GM12878 (cell line): ENCODE data around the gene PTPRN2. TPM values are rescaled to one million over a fixed set of nuclear protein-coding genes. Genes with fewer than 3 reads are reported as not detected.

Experiments used
- ATAC-seq: fragments of 200-7000 bp; cut with Tn5 transposase; 3 replicates; pipeline ENCODE4 v1.9.1; 2020; ENCODE audit warnings: mild to moderate bottlenecking, moderate library complexity
- BruUV-seq: library from RNA; stranded (reverse); fragments of 400-500 nt; replicated peaks from 2 replicates; lab custom pipeline; 2021; lab: Mats Ljungman, UMichigan
- CTCF ChIA-PET: fragments of 300-600 bp; sonication (Branson Sonifier 250); formaldehyde crosslinking; extraction: SDS; loops from one replicate; lab custom pipeline; 2021; ENCODE audit warnings: inconsistent platforms; lab: Yijun Ruan, JAX
- POLR2A ChIA-PET: fragments of 350-600 bp; formaldehyde crosslinking; extraction: SDS; loops from one replicate; lab custom pipeline; 2021; ENCODE audit warnings: inconsistent platforms; lab: Charles Lee
- RAD21 ChIA-PET: fragments of 300-600 bp; sonication (Branson Sonifier 250); formaldehyde crosslinking; loops from one replicate; lab custom pipeline; 2023; ENCODE audit warnings: antibody characterized with exemption; ENCODE audit not compliant: unreplicated experiment; lab: Charles Lee
- SMC1A ChIA-PET: fragments of 300-600 bp; sonication (Branson Sonifier 250); formaldehyde crosslinking; loops from one replicate; lab custom pipeline; 2023; ENCODE audit not compliant: unreplicated experiment, uncharacterized antibody; lab: Charles Lee
- DNase-seq: peaks from one replicate; pipeline ENCODE4 v3.0.0-alpha.2; 2011; ENCODE audit warnings: low read depth, low spot score
- FAIRE-seq: peaks from 3 replicates; lab custom pipeline; 2011; peaks lifted over from hg19 to GRCh38; lab: Jason Lieb, UNC
- H2AFZ ChIP-seq: 2 replicates; pipeline ENCODE4 v1.6.0; 2011; ENCODE audit warnings: low read depth, low read length, control low read depth; ENCODE audit not compliant: control insufficient read depth
- H3K27ac ChIP-seq: 2 replicates; pipeline ENCODE4 v1.5.1; 2011; ENCODE audit warnings: control low read depth; ENCODE audit not compliant: control insufficient read depth, insufficient read depth
- H3K27me3 ChIP-seq, 2 experiments: replicated peaks in 1 of 2; 2 replicates each; pipeline versions ENCODE4 v1.6.0 to v1.6.1; 2011; ENCODE audit warnings: low read length in 1 of 2; ENCODE audit not compliant: control insufficient read depth in 2 of 2, insufficient read depth in 2 of 2
- H3K36me3 ChIP-seq, 2 experiments: 2 replicates each; pipeline ENCODE4 v1.5.1; 2011; ENCODE audit warnings: low read length in 1 of 2; ENCODE audit not compliant: control insufficient read depth in 2 of 2, insufficient read depth in 2 of 2
- H3K4me1 ChIP-seq: 2 replicates; pipeline ENCODE4 v1.6.1; 2011; ENCODE audit warnings: mild to moderate bottlenecking, low read length, moderate library complexity, mixed read lengths; ENCODE audit not compliant: control insufficient read depth, insufficient read depth
- H3K4me2 ChIP-seq: 2 replicates; pipeline ENCODE4 v1.6.0; 2011; ENCODE audit warnings: control low read depth; ENCODE audit not compliant: control insufficient read depth, insufficient read depth
- H3K4me3 ChIP-seq: fragments of 200-600 bp; sonication (generic); 2 replicates; pipeline ENCODE4 v1.5.1; 2016
- H3K79me2 ChIP-seq: 2 replicates; pipeline ENCODE4 v1.6.0; 2011; ENCODE audit warnings: low read length; ENCODE audit not compliant: control insufficient read depth, insufficient read depth
- H3K9ac ChIP-seq: 2 replicates; pipeline ENCODE4 v1.8.0; 2011; ENCODE audit warnings: low read length, control low read depth, mixed read lengths; ENCODE audit not compliant: control insufficient read depth, insufficient read depth
- H3K9me3 ChIP-seq: replicated peaks from 3 replicates; pipeline ENCODE4 v1.5.1; 2011; ENCODE audit warnings: mild to moderate bottlenecking, low read length; ENCODE audit not compliant: control insufficient read depth, insufficient read depth
- H4K20me1 ChIP-seq: 2 replicates; pipeline ENCODE4 v1.6.0; 2011; ENCODE audit not compliant: control insufficient read depth, insufficient read depth
- CHD2 ChIP-seq: IDR thresholded peaks from 2 replicates; pipeline ENCODE4 v1.6.1; 2011; ENCODE audit warnings: low read depth, low read length, improper control_type of control experiment, borderline replicate concordance
- MTA3 ChIP-seq: IDR thresholded peaks from 2 replicates; pipeline ENCODE4 v1.6.1; 2012; ENCODE audit warnings: low read length, inconsistent platforms, borderline replicate concordance
- SMAD1 ChIP-seq: fragments of 450-650 bp; IDR thresholded peaks from 2 replicates; pipeline ENCODE4 v1.6.1; 2018; ENCODE audit warnings: mild to moderate bottlenecking, low read depth; ENCODE audit not compliant: partially characterized antibody
- SREBF1 ChIP-seq: IDR thresholded peaks from 2 replicates; pipeline ENCODE4 v1.6.1; 2012; ENCODE audit warnings: mild to moderate bottlenecking, low read length
- ZNF207 ChIP-seq: fragments of 450-650 bp; IDR thresholded peaks from 2 replicates; pipeline ENCODE4 v1.6.1; 2014; ENCODE audit warnings: antibody characterized with exemption, mild to moderate bottlenecking, borderline replicate concordance
- ZSCAN29 ChIP-seq: fragments of 450-650 bp; IDR thresholded peaks from 2 replicates; pipeline ENCODE4 v1.6.1; 2017; ENCODE audit warnings: mild to moderate bottlenecking, moderate library complexity
- WGBS: methylation state at CpG from one replicate; pipeline ENCODE4 v1.1.6; 2016; ENCODE audit warnings: low lambda C conversion rate; ENCODE audit not compliant: insufficient replicate concordance, insufficient coverage; ENCODE audit errors: missing lambda C conversion rate; 5-methylcytosine and 5-hydroxymethylcytosine counted together
- in situ Hi-C: fragments of 300-500 bp; cut with MboI; formaldehyde crosslinking; loops from 9 replicates; pipeline ENCODE4 v1.14.3; 2018; ENCODE audit warnings: mixed read lengths
- intact Hi-C: fragments of 100-400 bp; cut with micrococcal nuclease; formaldehyde crosslinking; loops from one replicate; pipeline ENCODE4 v1.14.2; 2022; ENCODE audit not compliant: unreplicated experiment
- polyA plus RNA-seq, 11 experiments: library from polyadenylated mRNA; depleted of rRNA in 4 of 11; unstranded in 6 of 11; stranded (reverse) in 5 of 11; fragments of >200 nt; fragmentation: Nextera tagmentation in 4 of 11; fragmentation: Illumina TruSeq in 1 of 11; extraction: Ambion mirVana in 4 of 11; extraction: Trizol in 1 of 11; gene quantifications; 1 replicate in 1 of 11; 2 replicates in 10 of 11; pipeline versions ENCODE4 v1.2.1 to v1.2.3, GENCODE V29; 2011 to 2016; ENCODE audit warnings: inconsistent platforms in 2 of 11, missing spikeins in 2 of 11, low read depth in 1 of 11
- total RNA-seq, 4 experiments: library from RNA; depleted of rRNA in 3 of 4; stranded (reverse); fragments of >200 nt in 3 of 4; fragmentation: Illumina TruSeq in 1 of 4; extraction: Trizol in 1 of 4; gene quantifications; 2 replicates each; pipeline versions ENCODE4 v1.2.1 to v1.2.3, GENCODE V29; 2013 to 2021
- TF ChIP-seq, protein P1 (sequence below): IDR thresholded peaks from 2 replicates; pipeline ENCODE4 v1.6.1; 2012; ENCODE audit warnings: low read depth, low read length, improper control_type of control experiment
- TF ChIP-seq, protein P2 (sequence below): fragments of 450-650 bp; IDR thresholded peaks from 2 replicates; pipeline ENCODE4 v1.6.1; 2017; ENCODE audit warnings: borderline replicate concordance
- TF ChIP-seq, protein P3 (sequence below): IDR thresholded peaks from 2 replicates; pipeline ENCODE4 v1.6.1; 2011; ENCODE audit warnings: low read depth, low read length, improper control_type of control experiment, borderline replicate concordance
- TF ChIP-seq, protein P4 (sequence below): fragments of 450-650 bp; IDR thresholded peaks from 2 replicates; pipeline ENCODE4 v1.6.1; 2016; ENCODE audit warnings: mild to moderate bottlenecking

PTPRN2 gene
- total and polyA plus RNA-seq, 10 of the 15 experiments (the other 5 are each of a cell fraction or from before 2014, with no cell fraction given) = 5.4 TPM; not detected in 9

DNA sequence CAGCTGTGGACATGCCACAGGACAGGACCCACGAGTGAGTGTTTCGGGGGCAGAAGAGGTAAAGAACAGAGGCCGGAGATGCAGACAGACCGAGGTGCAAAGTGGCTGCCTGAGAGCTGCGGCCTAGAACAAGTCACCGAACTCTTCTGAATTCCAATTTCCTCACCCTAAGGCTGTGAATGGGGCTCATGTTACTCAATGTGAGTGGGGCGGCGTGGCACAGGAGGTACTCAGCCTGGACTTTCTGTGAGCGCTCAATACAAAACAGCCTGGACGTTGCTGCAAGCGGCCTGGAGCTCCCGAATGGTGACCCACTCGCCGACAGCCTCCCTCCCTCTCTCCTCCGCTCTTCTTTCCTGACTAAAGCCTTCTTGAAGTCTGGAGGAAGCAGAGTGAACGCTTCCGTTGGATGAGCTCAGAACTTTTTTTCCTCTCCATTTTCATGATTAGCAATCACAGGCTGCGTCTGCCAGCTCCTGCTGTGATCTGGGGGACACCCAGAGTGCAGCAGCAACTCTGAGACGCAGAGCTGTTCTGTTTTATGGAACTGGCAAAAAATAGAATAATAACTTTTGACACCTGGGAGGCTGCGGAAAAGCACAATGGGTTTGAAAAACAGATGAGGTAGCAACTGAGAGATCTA lies 108.5 kb downstream of the PTPRN2 start:
- ChIA-PET POLR2A (no interaction called here), RAD21 (no interaction called here), SMC1A (no interaction called here), CTCF (no interaction called here)
- Histone ChIP-seq H3K36me3 (no peaks in the 10 kb centered on the region), H3K9ac (no peak overlapping the region), H3K9me3 (no peaks in the 10 kb centered on the region; the same call in 2 of the 3 replicates), H3K4me3 (no peak overlapping the region), H3K4me2 (no peak overlapping the region), H2AFZ (no peak overlapping the region), H3K27me3 (no peaks in the 10 kb centered on the region), H4K20me1 (no peaks in the 10 kb centered on the region), H3K79me2 (no peaks in the 10 kb centered on the region), H3K27ac (no peak overlapping the region), H3K4me1 (no peaks in the 10 kb centered on the region)
- TF ChIP-seq CHD2 = no peak
- TF ChIP-seq ZSCAN29 = no peak
- TF ChIP-seq SREBF1 = no peak
- TF ChIP-seq, protein P1, sequence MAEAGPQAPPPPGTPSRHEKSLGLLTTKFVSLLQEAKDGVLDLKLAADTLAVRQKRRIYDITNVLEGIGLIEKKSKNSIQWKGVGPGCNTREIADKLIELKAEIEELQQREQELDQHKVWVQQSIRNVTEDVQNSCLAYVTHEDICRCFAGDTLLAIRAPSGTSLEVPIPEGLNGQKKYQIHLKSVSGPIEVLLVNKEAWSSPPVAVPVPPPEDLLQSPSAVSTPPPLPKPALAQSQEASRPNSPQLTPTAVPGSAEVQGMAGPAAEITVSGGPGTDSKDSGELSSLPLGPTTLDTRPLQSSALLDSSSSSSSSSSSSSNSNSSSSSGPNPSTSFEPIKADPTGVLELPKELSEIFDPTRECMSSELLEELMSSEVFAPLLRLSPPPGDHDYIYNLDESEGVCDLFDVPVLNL = no peak
- TF ChIP-seq MTA3 = no peak
- no peak for TF ChIP-seq SMAD1
- TF ChIP-seq, protein P2, sequence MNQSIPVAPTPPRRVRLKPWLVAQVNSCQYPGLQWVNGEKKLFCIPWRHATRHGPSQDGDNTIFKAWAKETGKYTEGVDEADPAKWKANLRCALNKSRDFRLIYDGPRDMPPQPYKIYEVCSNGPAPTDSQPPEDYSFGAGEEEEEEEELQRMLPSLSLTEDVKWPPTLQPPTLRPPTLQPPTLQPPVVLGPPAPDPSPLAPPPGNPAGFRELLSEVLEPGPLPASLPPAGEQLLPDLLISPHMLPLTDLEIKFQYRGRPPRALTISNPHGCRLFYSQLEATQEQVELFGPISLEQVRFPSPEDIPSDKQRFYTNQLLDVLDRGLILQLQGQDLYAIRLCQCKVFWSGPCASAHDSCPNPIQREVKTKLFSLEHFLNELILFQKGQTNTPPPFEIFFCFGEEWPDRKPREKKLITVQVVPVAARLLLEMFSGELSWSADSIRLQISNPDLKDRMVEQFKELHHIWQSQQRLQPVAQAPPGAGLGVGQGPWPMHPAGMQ = no peak
- TF ChIP-seq, protein P3, sequence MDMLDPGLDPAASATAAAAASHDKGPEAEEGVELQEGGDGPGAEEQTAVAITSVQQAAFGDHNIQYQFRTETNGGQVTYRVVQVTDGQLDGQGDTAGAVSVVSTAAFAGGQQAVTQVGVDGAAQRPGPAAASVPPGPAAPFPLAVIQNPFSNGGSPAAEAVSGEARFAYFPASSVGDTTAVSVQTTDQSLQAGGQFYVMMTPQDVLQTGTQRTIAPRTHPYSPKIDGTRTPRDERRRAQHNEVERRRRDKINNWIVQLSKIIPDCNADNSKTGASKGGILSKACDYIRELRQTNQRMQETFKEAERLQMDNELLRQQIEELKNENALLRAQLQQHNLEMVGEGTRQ = no peak
- TF ChIP-seq, protein P4, sequence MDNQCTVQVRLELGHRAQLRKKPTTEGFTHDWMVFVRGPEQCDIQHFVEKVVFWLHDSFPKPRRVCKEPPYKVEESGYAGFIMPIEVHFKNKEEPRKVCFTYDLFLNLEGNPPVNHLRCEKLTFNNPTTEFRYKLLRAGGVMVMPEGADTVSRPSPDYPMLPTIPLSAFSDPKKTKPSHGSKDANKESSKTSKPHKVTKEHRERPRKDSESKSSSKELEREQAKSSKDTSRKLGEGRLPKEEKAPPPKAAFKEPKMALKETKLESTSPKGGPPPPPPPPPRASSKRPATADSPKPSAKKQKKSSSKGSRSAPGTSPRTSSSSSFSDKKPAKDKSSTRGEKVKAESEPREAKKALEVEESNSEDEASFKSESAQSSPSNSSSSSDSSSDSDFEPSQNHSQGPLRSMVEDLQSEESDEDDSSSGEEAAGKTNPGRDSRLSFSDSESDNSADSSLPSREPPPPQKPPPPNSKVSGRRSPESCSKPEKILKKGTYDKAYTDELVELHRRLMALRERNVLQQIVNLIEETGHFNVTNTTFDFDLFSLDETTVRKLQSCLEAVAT = no peak
- no peak for TF ChIP-seq ZNF207
- BruUV-seq = no TSS peak
- ATAC-seq = no peak
- no peak for FAIRE-seq
- in situ Hi-C loops (no loop called here), intact Hi-C loops (no loop called here)
- DNase-seq = no peak
- WGBS = 44% methylated on average over 20 of the region's 20 CpGs
